ENCODE results near the gene SNORC.

DNA sequence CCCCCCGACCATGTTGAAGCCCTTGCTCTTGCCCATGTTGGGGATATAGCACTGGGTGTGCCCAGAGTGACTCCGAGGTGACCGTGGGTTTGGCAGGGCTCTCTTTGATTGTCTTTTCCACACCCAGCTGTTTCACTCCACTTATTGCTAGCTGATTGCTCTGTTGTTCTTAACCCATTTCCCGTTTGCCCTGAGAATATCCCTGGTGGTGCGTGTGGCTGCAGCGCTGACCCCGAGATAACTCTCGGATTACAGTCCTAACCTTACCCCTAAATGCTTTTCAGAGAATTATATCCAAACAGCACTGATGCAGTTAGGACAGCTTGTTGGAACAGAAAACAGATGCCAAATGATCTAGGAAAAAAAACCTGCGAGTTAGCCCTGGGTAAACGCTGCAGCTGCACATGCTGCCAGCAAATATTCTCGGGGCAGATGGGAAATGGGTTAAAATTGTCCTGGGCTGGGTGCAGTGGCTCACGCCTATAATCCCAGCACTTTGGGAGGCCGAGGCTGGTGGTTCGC lies 34.3 kb upstream of the SNORC start:
- no peak for TF ChIP-seq ARNT (IDR thresholded peaks at IDR 0.05)
- TF ChIP-seq SP1 (IDR thresholded peaks at IDR 0.05), result no peak
- no peak for TF ChIP-seq ZNF384 (IDR thresholded peaks at IDR 0.05)
- TF ChIP-seq CTBP1 (IDR thresholded peaks at IDR 0.05; ENCODE audit: borderline replicate concordance), result no peak
- no peak for TF ChIP-seq FOXK2 (IDR thresholded peaks at IDR 0.05)
- TF ChIP-seq L3MBTL2 (conservative IDR thresholded peaks at IDR 0.05), result no peak
- no peak for TF ChIP-seq FOXA1 (IDR thresholded peaks at IDR 0.05)
- no peak for TF ChIP-seq ELF4 (IDR thresholded peaks at IDR 0.05)
- TF ChIP-seq LEF1 (IDR thresholded peaks at IDR 0.05; ENCODE audit: borderline replicate concordance), result no peak
- TF ChIP-seq TARDBP (IDR thresholded peaks at IDR 0.05), result no peak
- TF ChIP-seq SUZ12 (IDR thresholded peaks at IDR 0.05), result no peak
- no peak for TF ChIP-seq BHLHE40 (IDR thresholded peaks at IDR 0.05; ENCODE audit: borderline replicate concordance)

All from HEK293T (cell line).